Peyer's patch (tissue), 4 donors: Measurements from ENCODE around the gene FOXK1. TPM values are rescaled to one million over a fixed set of nuclear protein-coding genes. Genes with fewer than 3 reads are reported as not detected.
A peak's percentile ranks its signal among the peaks of the same experiment; 100 is the strongest.
"Not testable (repeated sequence)": the region's sequence is repeated elsewhere in the genome, so short reads cannot be mapped to it uniquely, and the experiment has no call there.

Experiments
- DNase-seq, 3 donors: peaks; one replicate each; pipeline ENCODE4 v3.0.0-alpha.2; 2017 to 2019
- H3K27ac ChIP-seq, 4 donors: fragments of 200-600 bp; sonication (generic); one replicate each; pipeline ENCODE4 v1.5.1; 2016 to 2019
- H3K27me3 ChIP-seq, 2 donors: fragments of 200-600 bp; sonication (generic); one replicate each; pipeline ENCODE4 v1.5.1; 2019
- H3K36me3 ChIP-seq, 3 donors: fragments of 200-600 bp; sonication (generic); one replicate each; pipeline ENCODE4 v1.5.1; 2016 to 2019
- H3K4me1 ChIP-seq, 4 donors: fragments of 200-600 bp; sonication (generic); one replicate each; pipeline ENCODE4 v1.5.1; 2016 to 2019
- H3K4me3 ChIP-seq, 4 donors: fragments of 200-600 bp; sonication (generic); 1 replicate in 3 of 4; 2 replicates in 1 of 4; pipeline ENCODE4 v1.5.1; 2016 to 2019; ENCODE audit warnings: mild to moderate bottlenecking in 1 of 4
- H3K9me3 ChIP-seq, 4 donors: fragments of 200-600 bp; sonication (generic); one replicate each; pipeline ENCODE4 v1.5.1; 2016 to 2019; ENCODE audit warnings: mild to moderate bottlenecking in 1 of 4
- CTCF ChIP-seq, 6 experiments: fragments of 450-650 bp in 4 of 6; fragments of 200-600 bp in 2 of 6; sonication (generic) in 1 of 6; IDR thresholded peaks; one replicate each; pipeline ENCODE4 v1.5.1; 2017 to 2019; ENCODE audit warnings: antibody characterized with exemption in 6 of 6, mild to moderate bottlenecking in 3 of 6, moderate library complexity in 1 of 6
- POLR2A ChIP-seq, 2 donors: fragments of 450-650 bp; IDR thresholded peaks; one replicate each; pipeline ENCODE4 v1.5.1; 2017; ENCODE audit warnings: antibody characterized with exemption in 2 of 2, mild to moderate bottlenecking in 2 of 2, moderate library complexity in 2 of 2
- total RNA-seq, 4 donors: library from RNA; depleted of rRNA; stranded (reverse); fragments of >200 nt; gene quantifications; one replicate each; pipeline ENCODE4 v1.1.0, GENCODE V29; 2016

FOXK1 gene
- total RNA-seq, 4 donors from 2014 or later, result 14.9 to 47.0 (median 36.1) TPM

- no peaks in the 10 kb centered on the region for H3K36me3 ChIP-seq
- H3K27ac ChIP-seq, result no peak overlapping the region
- DNase-seq, result no peak
- no peaks in the 10 kb centered on the region for H3K4me1 ChIP-seq
- TF ChIP-seq POLR2A (IDR thresholded peaks at IDR 0.05) (no peak), CTCF (IDR thresholded peaks at IDR 0.05) (no peak)
- H3K9me3 ChIP-seq, result peaks cover 0 to 5% (median 0%) of the 10 kb centered on the region in 4 donors
- no peaks in the 10 kb centered on the region for H3K27me3 ChIP-seq
- no peak overlapping the region for H3K4me3 ChIP-seq
These were observed 11.3 kb upstream of the FOXK1 start for GRCh38 chr7:4670791-4671190.

GRCh38 chr7:4675771-4676367, 6.2 kb upstream of the FOXK1 start:
- no peak for DNase-seq
- Histone ChIP-seq H3K4me1 (no peaks in the 10 kb centered on the region), H3K27ac (no peak overlapping the region), H3K4me3 (no peak overlapping the region), H3K36me3 (no peaks in the 10 kb centered on the region), H3K9me3 (peaks cover 0 to 5% (median 0%) of the 10 kb centered on the region in 4 donors), H3K27me3 (no peaks in the 10 kb centered on the region)
- no peak for TF ChIP-seq CTCF (IDR thresholded peaks at IDR 0.05)
- TF ChIP-seq POLR2A (IDR thresholded peaks at IDR 0.05), result no peak

GRCh38 chr7:4677518-4677917, 4.6 kb upstream of the FOXK1 start:
- H3K4me3 ChIP-seq, H3K9me3 ChIP-seq, H3K27me3 ChIP-seq, H3K27ac ChIP-seq, H3K4me1 ChIP-seq, H3K36me3 ChIP-seq, DNase-seq: not testable (repeated sequence)

- Histone ChIP-seq H3K27me3 (no peaks in the 10 kb centered on the region), H3K4me1 (peaks cover 0 to 22% (median 7%) of the 10 kb centered on the region in 4 donors), H3K4me3 (peak overlapping the region; percentile 32 to 96 (median 76)), H3K36me3 (no peaks in the 10 kb centered on the region), H3K9me3 (no peaks in the 10 kb centered on the region), H3K27ac (peak overlapping the region; percentile 51 to 92 (median 71))
- no peak for DNase-seq
- TF ChIP-seq CTCF (IDR thresholded peaks at IDR 0.05) (no peak), POLR2A (IDR thresholded peaks at IDR 0.05) (no peak)
These were observed 760 bp upstream of the FOXK1 start for GRCh38 chr7:4681218-4681851.

- H3K36me3 ChIP-seq, result no peaks in the 10 kb centered on the region
- H3K27me3 ChIP-seq, result no peaks in the 10 kb centered on the region
- peaks cover 0 to 35% (median 7%) of the 10 kb centered on the region in 4 donors for H3K4me1 ChIP-seq
- H3K9me3 ChIP-seq, result no peaks in the 10 kb centered on the region
- TF ChIP-seq CTCF (IDR thresholded peaks at IDR 0.05), result no peak
- no peak for TF ChIP-seq POLR2A (IDR thresholded peaks at IDR 0.05)
- peak; percentile 48 to 77 (median 76) for DNase-seq
- H3K4me3 ChIP-seq, result peak overlapping the region; percentile 83 to 96 (median 88)
- H3K27ac ChIP-seq, result peak overlapping the region; percentile 81 to 92 (median 88)
These were observed 537 bp downstream of the FOXK1 start for GRCh38 chr7:4682621-4683042.
